Measurements from ENCODE around the gene OXCT1.

DNA sequence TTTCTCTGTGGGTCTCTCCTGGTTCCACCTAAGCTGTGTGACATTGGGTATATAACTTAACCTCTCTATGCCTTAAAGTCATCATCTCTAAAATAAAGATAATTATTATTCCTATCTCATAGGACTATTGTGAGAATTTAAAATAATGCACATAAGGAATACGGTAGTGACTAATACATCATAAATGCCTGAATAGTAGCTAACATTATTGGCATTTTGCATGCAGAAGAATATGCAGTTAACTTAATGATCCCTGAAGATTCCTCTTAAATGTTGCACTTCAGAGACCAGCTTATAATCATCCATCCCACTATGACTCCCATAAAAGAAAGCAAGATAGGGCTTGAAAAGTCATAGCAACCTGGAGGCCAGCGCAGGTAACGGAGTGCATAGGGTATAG lies 32.4 kb downstream of the OXCT1 start:
- TF ChIP-seq POLR2A (IDR thresholded peaks at IDR 0.05; ENCODE audit: low read length) (no peak), EHMT2 (IDR thresholded peaks at IDR 0.05; ENCODE audit: low read depth) (no peak), SREBF2 (IDR thresholded peaks at IDR 0.05) (no peak), HOXA7 (CRISPR knock-in tag; IDR thresholded peaks at IDR 0.05) (no peak), JUNB (IDR thresholded peaks at IDR 0.05) (no peak), BHLHE40 (IDR thresholded peaks at IDR 0.05; ENCODE audit: low read depth, low read length) (no peak), ESRRA (IDR thresholded peaks at IDR 0.05; ENCODE audit: borderline replicate concordance, low read length) (no peak), RFX5 (IDR thresholded peaks at IDR 0.05) (no peak)
- TF ChIP-seq, protein P1, sequence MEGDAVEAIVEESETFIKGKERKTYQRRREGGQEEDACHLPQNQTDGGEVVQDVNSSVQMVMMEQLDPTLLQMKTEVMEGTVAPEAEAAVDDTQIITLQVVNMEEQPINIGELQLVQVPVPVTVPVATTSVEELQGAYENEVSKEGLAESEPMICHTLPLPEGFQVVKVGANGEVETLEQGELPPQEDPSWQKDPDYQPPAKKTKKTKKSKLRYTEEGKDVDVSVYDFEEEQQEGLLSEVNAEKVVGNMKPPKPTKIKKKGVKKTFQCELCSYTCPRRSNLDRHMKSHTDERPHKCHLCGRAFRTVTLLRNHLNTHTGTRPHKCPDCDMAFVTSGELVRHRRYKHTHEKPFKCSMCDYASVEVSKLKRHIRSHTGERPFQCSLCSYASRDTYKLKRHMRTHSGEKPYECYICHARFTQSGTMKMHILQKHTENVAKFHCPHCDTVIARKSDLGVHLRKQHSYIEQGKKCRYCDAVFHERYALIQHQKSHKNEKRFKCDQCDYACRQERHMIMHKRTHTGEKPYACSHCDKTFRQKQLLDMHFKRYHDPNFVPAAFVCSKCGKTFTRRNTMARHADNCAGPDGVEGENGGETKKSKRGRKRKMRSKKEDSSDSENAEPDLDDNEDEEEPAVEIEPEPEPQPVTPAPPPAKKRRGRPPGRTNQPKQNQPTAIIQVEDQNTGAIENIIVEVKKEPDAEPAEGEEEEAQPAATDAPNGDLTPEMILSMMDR (IDR thresholded peaks at IDR 0.05) = no peak
- TF ChIP-seq, protein P2, sequence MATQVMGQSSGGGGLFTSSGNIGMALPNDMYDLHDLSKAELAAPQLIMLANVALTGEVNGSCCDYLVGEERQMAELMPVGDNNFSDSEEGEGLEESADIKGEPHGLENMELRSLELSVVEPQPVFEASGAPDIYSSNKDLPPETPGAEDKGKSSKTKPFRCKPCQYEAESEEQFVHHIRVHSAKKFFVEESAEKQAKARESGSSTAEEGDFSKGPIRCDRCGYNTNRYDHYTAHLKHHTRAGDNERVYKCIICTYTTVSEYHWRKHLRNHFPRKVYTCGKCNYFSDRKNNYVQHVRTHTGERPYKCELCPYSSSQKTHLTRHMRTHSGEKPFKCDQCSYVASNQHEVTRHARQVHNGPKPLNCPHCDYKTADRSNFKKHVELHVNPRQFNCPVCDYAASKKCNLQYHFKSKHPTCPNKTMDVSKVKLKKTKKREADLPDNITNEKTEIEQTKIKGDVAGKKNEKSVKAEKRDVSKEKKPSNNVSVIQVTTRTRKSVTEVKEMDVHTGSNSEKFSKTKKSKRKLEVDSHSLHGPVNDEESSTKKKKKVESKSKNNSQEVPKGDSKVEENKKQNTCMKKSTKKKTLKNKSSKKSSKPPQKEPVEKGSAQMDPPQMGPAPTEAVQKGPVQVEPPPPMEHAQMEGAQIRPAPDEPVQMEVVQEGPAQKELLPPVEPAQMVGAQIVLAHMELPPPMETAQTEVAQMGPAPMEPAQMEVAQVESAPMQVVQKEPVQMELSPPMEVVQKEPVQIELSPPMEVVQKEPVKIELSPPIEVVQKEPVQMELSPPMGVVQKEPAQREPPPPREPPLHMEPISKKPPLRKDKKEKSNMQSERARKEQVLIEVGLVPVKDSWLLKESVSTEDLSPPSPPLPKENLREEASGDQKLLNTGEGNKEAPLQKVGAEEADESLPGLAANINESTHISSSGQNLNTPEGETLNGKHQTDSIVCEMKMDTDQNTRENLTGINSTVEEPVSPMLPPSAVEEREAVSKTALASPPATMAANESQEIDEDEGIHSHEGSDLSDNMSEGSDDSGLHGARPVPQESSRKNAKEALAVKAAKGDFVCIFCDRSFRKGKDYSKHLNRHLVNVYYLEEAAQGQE (IDR thresholded peaks at IDR 0.05) = no peak
- TF ChIP-seq, protein P3, sequence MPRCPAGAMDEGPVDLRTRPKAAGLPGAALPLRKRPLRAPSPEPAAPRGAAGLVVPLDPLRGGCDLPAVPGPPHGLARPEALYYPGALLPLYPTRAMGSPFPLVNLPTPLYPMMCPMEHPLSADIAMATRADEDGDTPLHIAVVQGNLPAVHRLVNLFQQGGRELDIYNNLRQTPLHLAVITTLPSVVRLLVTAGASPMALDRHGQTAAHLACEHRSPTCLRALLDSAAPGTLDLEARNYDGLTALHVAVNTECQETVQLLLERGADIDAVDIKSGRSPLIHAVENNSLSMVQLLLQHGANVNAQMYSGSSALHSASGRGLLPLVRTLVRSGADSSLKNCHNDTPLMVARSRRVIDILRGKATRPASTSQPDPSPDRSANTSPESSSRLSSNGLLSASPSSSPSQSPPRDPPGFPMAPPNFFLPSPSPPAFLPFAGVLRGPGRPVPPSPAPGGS (IDR thresholded peaks at IDR 0.05) = no peak
- TF ChIP-seq, protein P4, sequence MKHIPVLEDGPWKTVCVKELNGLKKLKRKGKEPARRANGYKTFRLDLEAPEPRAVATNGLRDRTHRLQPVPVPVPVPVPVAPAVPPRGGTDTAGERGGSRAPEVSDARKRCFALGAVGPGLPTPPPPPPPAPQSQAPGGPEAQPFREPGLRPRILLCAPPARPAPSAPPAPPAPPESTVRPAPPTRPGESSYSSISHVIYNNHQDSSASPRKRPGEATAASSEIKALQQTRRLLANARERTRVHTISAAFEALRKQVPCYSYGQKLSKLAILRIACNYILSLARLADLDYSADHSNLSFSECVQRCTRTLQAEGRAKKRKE (CRISPR knock-in tag; IDR thresholded peaks at IDR 0.05; ENCODE audit: low read depth) = no peak
- TF ChIP-seq, protein P5, sequence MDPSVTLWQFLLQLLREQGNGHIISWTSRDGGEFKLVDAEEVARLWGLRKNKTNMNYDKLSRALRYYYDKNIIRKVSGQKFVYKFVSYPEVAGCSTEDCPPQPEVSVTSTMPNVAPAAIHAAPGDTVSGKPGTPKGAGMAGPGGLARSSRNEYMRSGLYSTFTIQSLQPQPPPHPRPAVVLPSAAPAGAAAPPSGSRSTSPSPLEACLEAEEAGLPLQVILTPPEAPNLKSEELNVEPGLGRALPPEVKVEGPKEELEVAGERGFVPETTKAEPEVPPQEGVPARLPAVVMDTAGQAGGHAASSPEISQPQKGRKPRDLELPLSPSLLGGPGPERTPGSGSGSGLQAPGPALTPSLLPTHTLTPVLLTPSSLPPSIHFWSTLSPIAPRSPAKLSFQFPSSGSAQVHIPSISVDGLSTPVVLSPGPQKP (IDR thresholded peaks at IDR 0.05; ENCODE audit: low read depth, low read length) = no peak
- TF ChIP-seq, protein P6, sequence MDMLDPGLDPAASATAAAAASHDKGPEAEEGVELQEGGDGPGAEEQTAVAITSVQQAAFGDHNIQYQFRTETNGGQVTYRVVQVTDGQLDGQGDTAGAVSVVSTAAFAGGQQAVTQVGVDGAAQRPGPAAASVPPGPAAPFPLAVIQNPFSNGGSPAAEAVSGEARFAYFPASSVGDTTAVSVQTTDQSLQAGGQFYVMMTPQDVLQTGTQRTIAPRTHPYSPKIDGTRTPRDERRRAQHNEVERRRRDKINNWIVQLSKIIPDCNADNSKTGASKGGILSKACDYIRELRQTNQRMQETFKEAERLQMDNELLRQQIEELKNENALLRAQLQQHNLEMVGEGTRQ (IDR thresholded peaks at IDR 0.05) = no peak
